GM19455 (cell line): Measurements from ENCODE around the gene SIX1.
A peak's percentile ranks its signal among the peaks of the same experiment; 100 is the strongest.

Experiments used
- ATAC-seq: cut with Tn5 transposase; IDR thresholded peaks from one replicate; pipeline ENCODE4 v1.9.1; 2021; ENCODE audit not compliant: unreplicated experiment

SIX1 gene

DNA sequence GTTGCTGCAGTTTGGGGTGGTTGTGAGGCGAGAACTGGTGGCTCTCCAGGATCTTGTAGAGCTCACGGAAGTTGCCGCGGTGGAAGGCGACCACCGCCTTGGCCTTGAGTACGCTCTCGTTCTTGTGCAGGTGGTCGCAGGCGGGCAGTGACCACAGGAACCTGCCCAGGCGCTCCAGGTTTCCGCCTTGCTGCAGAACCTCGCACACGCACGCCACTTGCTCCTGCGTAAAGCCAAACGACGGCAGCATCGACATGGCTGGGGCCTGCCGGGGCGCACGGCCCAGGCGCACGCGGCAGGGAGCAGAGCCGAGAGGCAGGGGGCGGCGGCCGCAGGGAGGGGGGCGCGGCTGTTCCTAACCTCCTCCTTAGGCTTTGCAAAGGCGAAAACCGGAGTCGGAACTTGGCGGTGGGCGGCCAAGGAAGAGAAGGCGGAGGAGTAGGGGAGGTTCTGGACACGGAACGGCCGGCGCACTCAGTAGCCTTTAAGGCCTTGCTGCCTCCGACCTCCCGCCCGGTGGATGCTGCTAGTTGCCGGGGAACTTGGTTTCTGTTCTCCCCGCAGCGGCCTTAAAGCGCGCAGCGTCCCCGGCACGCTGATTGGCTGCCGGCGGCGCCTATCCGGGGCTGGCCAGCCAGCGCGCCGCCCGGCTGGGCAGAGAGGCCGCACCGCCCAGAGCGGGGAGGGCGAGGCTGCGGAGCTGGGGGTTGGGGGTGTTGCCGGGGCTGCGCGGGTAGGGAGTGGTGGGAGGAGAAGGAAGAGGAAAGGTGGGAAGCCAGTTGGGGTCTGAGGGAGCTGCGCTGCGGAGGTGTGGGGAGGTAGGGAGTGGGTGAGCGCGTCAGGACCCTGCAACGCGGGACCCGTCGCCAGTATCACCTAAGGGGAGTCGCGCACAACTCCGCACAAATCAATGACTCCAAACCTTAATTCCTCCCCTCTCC is at the start of gene SIX1:
TSS of gene SIX1 (minus strand) at position 544 of the 941 bp plus-strand sequence. CDS start at position 256, 288 bp downstream.
- peak; percentile 47 for ATAC-seq

DNA sequence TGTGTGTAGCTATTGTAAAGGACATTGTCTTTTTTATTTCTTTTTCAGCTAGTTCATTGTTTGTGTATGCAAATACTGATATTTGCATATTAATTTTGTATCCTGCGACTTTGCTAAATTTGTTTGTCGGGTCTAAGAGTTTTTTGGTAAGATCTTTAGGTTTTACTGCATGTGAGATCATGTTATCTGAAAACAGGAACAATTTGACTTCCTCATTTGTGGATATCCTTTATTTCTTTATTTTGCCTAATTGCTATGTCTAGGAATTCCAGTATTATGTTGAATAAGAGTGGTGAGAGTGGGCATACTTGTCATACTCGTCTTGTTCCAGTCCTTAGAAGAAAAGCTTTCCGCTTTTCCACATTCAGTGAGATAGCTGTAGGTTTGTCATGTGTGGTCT is 46.0 kb upstream of the SIX1 start:
- ATAC-seq, result no peak

- ATAC-seq, result no peak
Measured at GRCh38 chr14:60691383-60692113, 42.3 kb upstream of the SIX1 start.

DNA sequence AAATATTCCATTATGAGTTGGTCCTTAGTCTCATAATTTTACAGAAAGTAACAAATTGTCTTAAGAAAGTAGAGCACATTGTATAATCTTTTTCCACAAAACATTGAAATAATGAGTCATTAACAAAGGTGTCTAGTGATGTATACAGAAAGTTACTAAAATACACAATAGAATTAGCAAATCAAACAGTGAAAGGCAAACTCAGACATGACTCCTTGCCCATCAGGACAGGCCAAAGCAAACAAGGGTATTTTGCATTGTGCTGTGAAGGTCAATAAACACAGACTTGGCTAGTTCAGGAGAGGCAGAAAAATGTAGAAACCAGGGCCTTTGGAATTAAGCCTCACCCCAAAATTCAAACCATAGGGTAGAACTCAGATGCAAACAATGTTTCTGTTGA is 37.6 kb upstream of the SIX1 start:
- ATAC-seq, result no peak

DNA sequence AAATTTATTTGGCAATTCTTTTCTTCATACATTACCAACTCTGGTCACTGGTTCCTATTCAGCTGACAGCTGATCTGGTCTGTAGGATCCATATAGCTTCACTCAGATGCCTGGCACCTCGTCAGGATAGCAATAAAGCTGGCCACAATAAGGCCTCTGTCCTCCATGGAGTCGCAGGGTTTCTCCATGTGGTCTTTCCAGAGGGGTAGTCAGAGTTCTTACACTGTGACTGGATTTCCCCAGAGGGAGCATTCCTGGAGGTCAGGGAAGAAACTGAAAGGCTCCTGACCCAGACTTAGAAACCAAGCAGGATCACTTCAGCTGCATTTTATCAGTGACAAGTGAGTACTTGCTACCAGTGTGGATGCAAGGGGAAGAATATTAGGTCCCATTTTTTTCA is 34.9 kb upstream of the SIX1 start:
- ATAC-seq, result no peak

- no peak for ATAC-seq
Measured at GRCh38 chr14:60681271-60681670, 32.0 kb upstream of the SIX1 start.

- no peak for ATAC-seq
Measured at GRCh38 chr14:60680511-60680910, 31.2 kb upstream of the SIX1 start.

DNA sequence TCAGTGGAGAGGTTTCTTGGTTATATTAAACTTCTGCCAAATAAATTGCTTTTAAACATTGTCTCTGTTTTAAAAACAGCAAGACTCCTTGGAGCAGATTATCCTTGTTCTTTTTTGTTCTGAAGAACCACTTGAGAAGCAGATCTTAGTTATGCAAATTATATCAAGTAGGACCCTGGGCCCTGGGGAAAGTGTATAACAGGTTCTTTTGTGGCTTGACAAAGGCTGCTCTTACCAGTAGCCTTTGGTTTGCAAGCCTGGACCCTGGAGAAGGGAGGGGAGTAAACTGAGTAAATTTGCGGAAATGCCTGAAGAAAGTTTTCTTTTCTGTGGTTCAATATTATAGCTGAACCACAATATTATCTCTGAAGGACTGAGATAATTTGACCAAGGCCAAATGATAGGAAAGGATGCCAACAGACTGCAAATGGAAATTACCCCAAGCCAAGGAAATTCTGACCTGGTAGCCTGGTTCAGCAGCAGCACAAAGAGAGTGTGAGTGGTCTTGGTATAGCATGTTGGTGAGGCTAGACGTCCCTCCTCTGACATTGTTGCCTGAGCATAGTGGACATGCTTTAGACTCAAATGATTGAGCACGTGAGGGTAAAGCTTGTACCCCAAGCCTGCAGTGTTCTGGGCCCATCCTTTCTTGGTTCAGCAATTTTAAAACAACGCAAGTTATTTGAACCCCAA is 30.4 kb upstream of the SIX1 start:
- ATAC-seq, result no peak

- no peak for ATAC-seq
Measured at GRCh38 chr14:60677701-60678100, 28.4 kb upstream of the SIX1 start.

GRCh38 chr14:60670989-60671388 is 21.7 kb upstream of the SIX1 start:
- no peak for ATAC-seq

DNA sequence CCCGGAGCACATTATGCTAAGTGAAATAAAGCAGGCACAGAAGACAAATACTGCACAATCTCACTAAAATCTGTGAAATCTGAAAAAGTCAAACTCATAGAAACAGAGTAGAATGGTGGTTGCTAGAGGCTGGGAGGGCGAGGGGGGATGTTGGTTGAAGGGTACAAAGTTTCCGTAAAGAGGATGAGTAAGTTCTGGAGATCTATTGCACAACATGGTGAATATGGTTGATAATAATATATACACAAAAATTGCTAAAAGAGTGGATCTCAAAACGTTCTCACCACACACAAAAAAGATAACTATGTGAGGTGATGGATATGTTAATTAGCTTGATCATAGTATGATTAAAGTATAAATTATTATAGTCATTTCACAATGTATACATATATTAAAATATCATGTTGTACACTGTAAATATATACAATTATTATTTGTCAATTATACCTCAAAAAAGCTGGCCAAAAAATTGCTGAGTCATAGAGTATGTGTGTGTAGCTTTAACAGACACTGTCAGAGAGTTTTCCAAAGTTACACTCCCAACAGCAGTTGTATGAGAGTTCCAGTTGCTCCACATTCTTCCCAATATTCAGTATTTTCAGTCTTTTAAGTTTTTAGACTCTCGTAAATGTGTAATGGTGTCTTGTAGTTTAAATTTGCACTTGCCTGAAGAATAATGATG is 19.3 kb upstream of the SIX1 start:
- no peak for ATAC-seq

- no peak for ATAC-seq
Measured at GRCh38 chr14:60665177-60665550, 15.9 kb upstream of the SIX1 start.

DNA sequence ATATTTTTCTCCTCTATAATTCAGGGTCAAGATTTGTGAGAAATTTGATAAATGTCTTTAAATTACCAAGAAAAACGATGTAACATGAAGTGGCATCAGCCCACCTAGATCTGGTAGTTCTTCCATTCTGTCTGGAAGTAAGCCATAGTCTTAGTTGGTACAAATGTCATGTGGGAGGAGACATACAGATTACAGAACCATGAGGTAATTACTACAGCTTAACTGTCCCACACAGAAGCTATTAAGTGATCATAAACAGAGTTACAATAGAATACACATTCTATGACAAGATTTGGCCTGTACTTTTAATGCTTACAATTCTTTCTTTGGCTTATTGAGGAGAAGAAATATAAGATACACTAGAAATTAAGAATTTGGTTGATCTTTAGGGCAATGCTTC is 13.7 kb upstream of the SIX1 start:
- no peak for ATAC-seq

DNA sequence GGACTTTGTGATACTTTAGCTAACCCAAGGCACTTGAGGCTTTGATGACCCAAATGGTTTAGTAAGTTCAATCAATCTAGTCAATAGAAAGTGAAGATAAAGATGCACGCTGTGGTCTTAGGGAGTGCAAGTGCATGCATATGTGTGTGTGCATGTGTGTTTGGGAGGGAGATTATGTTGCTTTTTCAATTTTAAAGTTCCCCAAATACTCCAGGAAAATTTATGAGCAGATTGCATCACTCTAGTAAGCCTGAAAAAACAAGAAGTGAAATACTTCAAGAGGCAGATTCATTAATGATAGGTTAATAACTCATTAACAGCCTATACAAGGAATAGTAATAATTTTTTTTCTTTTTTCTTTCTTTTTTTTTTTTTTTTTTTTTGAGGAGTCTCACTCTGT is 12.4 kb upstream of the SIX1 start:
- no peak for ATAC-seq

DNA sequence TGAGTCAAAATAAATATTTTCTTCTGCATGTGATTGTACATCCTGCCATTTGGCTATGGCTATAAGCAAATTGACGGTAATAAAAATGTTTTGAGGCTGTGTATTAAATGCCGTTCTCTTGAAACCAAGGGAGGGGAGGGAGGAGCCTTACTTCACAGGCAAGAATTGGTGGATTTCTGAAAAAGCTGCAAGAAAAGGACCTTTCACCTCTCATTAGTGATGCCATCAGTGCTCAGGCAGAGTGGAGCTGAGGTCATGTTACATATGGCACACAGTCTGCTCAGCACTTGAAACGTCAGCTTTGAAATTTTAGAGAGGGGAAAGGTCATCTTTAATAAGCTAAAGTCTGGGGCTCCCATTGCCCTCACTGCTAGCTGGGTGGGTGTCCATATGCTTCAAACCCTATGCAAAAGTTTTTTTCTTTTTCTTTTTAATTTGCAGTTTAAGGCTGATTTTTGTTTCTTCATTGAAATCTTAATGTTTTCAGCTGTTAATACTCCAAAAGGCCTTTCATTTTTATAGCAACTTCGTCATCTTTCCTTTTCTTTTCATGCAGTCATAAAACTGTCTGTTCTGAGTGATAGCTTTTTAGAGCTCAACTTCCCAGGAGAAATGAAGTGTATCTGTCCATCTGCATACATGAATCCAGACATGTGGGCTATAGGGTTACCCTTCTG is 9.8 kb upstream of the SIX1 start:
- no peak for ATAC-seq

DNA sequence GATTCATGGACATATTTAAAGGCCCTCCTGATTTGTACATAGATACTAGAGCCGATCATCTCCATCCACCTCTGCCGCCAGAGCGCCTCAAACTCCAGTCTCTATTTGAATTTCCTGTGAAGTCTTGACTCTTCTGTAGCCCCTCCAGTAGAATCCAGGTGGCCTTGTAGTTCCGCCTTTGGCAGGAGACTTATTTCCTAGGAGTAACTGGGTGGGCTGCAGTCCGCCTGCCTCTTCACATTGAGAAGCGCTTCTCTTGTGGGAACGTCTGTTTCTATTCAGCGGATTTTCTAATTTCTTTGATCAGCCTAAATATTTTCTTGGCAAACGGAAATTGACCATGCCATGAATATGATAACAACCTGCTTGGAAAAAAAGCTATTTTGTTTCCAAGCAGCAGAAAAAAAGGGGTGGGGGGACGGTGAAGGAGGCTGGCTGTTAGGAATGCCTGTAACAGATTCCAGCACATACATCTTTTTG is 9.0 kb upstream of the SIX1 start:
- ATAC-seq, result no peak

- ATAC-seq, result no peak
Measured at GRCh38 chr14:60657456-60658210, 8.4 kb upstream of the SIX1 start.

DNA sequence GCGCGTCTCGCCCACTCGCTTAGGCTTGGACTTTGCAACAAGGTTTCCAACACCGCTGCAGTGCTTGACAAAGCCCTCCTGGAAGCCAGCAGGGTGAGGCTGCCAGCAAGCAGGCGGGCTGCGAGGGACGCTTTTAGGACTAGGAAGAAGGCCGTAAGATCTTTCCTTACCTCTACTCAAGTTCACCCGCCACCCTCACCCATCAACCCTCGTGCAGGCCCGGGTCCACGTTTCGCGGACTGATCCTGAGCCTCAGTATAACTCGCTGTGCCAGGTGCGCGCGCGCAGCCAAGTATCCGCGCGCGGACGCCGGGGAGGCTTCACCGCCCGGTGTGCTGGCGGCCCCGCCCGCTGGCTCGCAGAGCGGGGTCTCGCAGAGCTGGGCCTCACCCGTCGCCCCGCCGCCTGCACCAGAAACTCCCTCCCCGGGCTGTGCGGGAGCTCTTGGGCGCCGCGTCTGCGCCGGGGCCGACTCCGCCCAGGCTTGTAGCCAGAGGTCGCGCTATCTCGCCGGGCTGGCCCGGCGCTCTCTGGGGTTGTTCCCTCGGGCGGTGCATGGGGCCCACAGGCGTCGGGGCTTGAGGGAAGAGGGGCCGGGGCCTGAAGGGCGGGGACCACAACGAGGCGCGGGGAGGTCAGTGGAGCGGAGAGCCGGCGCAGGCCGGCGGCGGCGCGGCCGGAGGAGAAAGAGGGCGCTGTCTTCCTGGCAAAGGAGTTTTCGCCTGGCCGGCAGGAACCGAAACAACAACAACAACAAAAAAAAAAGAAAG is 7.6 kb upstream of the SIX1 start:
- ATAC-seq, result peak; percentile 92
